NAMALWA (cell line): ENCODE data around the gene FGG.

ENCODE experiments used
- DNase-seq: peaks from one replicate; pipeline ENCODE4 v3.0.0-alpha.2; 2015; ENCODE audit warnings: low spot score

Gene FGG

GRCh38 chr4:154585369-154586018 is 27.0 kb downstream of the FGG start:
- DNase-seq = no peak

DNA sequence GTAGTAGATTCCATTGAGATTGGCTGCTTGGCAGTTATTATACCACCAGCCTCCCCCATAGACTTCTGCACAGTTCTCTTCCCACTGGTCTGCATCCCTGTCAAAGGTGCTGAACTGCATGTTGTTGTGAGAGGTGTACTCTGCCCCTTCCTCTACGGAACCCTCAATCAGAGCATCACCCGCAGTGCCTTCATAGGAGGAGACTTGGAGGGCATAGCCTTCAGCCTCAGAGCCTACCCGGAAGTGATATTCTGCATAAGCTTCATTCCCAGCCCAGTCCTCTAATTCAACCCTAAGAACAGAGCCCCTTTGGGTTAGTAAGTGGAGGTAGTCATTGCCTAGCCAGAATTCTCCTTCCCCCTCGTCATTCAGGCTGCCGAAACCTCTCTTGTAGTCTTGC is 28.2 kb downstream of the FGG start:
- DNase-seq = no peak

- no peak for DNase-seq
Measured at GRCh38 chr4:154583677-154584076, 28.8 kb downstream of the FGG start.

DNA sequence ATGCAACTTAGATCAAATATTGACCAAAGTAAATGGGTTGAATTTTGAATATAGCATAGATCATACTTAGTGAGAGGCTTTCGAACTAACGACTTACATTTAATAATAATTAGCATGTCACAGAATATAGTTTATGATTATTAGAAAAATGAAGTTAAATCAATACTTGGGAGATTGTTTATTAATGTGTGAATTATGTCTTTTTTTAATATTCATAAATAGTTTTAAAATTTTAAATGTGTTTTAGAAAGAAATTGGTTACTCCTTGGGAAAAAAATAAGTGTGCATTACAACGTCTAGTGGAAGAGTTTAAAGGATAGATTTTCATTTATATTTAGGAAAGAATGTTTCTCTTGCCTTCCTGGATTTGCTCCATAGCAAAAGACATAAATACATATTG is 29.2 kb downstream of the FGG start:
- no peak for DNase-seq

DNA sequence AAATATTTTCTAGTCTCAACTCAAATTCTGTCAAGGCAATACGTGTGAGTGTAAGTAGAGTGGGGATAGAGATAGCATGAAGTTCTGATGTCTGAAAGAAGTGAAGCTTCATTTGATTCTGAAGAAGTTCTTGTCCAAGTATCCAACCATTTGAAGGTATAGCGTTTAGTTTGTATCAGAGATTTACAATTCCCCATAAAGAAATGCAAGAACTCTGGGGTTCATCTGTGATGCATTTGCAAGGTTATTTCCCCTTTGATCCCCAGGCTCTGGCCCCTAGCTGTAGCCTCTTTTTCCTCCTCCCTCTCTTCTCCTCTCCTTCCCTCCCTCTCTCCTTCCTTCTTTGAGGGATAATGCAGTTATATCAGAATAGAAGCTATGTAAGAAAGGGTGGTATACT is 29.7 kb downstream of the FGG start:
- no peak for DNase-seq

DNA sequence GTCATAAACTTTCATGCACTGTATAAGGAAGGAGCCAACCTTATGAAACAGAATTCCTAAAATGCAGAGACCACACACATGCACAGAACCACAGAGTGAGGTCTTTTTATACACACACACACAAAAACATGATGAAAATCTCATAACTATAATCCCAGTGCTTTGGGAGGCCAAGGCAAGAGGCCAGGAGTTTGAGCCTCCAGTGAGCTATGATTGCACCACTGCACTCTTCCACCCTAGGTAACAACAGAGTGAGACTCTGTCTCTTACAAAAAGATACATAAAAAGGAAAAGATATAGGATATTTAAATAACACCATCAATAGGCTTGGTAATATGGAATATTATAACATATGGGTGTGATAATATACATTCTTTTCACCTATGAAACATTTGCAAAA is 32.5 kb downstream of the FGG start:
- no peak for DNase-seq

GRCh38 chr4:154578919-154579318 is 33.5 kb downstream of the FGG start:
- DNase-seq = no peak

GRCh38 chr4:154577324-154577723 is 35.1 kb downstream of the FGG start:
- DNase-seq = no peak

GRCh38 chr4:154574311-154574710 is 38.1 kb downstream of the FGG start:
- no peak for DNase-seq

DNA sequence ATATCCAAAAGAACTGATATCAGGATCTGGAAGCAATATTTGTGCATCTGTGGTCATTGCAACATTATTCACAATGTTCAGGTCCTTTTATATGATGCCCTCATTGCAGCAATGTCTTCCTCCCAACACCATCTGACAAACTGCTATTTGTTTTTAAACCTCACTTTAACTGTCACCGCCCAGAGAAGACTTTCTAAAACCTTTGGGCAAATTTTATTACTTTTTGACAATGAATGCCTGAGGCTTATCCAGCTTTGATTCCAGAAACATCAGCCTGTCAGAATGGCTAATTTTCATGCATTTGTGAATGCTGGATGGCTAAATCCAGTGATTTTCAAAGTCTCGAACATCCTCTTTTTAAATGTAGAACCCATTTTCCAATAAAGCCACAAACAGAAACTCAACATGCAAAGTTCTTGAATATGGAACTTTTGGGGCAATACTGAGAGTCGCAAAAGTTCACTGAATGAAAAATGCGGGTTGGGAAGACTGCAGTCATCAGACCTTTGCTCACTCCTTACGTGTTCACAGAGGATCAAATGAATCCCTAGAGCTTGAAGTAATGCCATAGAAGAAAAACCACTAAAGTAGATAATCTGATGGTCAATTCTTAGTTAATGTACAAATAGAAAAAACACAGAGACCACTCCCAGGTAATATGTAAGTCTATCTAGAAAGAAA is 39.1 kb downstream of the FGG start:
- no peak for DNase-seq

- no peak for DNase-seq
Measured at GRCh38 chr4:154569584-154569983, 42.9 kb downstream of the FGG start.

- no peak for DNase-seq
Measured at GRCh38 chr4:154569028-154569427, 43.4 kb downstream of the FGG start.

DNA sequence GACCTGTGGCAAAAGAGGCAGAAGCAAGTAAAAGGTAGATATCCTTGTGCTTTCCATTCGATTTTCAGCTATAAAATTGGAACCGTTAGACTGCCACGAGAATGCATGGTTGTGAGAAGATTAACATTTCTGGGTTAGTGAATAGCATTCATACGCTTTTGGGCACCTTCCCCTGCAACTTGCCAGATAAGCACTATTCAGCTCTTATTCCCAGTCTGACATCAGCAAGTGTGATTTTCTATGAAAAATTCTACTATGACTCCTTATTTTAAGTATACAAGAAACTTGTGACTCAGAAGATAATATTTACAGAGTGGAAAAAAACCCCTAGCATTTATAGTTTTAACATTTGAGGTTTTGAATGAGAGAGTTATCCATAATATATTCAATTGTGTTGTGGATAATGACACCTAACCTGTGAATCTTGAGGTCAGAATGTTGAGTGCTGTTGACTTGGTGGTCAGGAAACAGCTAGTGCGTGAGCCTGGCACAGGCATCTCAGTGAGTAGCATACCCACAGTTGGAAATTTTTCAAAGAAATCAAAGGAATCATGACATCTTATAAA is 45.7 kb downstream of the FGG start:
- no peak for DNase-seq

DNA sequence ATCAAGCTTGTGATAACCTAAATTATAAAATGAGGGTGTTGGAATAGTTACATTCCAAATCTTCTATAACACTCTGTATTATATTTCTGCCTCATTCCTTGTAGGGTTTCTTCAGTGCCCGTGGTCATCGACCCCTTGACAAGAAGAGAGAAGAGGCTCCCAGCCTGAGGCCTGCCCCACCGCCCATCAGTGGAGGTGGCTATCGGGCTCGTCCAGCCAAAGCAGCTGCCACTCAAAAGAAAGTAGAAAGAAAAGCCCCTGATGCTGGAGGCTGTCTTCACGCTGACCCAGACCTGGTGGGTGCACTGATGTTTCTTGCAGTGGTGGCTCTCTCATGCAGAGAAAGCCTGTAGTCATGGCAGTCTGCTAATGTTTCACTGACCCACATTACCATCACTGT is 46.8 kb downstream of the FGG start:
- DNase-seq = no peak

GRCh38 chr4:154564311-154564710 is 48.1 kb downstream of the FGG start:
- no peak for DNase-seq

DNA sequence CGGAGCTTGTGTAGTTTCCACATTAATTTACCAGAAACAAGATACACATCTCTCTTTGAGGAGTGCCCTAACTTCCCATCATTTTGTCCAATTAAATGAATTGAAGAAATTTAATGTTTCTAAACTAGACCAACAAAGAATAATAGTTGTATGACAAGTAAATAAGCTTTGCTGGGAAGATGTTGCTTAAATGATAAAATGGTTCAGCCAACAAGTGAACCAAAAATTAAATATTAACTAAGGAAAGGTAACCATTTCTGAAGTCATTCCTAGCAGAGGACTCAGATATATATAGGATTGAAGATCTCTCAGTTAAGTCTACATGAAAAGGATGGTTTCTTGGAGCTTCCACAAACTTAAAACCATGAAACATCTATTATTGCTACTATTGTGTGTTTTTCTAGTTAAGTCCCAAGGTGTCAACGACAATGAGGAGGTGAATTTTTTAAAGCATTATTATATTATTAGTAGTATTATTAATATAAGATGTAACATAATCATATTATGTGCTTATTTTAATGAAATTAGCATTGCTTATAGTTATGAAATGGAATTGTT is 49.7 kb downstream of the FGG start, which contains the start of gene FGB:
Gene FGB (plus strand): TSS at position 315 of the 558 bp plus-strand sequence. CDS start 8 bp downstream, at position 323.
- no peak for DNase-seq

DNA sequence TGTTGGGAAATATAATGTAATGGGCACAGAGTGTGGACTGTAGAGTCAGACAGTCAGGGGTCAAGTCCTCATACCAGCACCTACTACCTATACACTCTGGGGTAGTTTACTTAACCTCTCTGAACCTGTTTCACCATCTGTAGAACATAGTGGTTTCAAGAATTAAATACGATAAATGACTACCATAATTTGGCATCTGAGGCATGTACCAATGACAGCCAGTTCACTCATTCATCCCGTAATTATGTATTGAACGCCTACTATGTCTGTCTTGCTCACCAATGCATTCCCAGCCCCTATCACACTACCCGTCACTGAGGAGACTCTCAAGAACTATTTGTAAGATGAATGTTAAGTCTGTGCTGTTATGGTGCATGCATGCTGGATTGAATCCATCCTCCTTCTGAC is 51.6 kb downstream of the FGG start:
- DNase-seq = no peak

- no peak for DNase-seq
Measured at GRCh38 chr4:154560419-154560801, 52.0 kb downstream of the FGG start.

DNA sequence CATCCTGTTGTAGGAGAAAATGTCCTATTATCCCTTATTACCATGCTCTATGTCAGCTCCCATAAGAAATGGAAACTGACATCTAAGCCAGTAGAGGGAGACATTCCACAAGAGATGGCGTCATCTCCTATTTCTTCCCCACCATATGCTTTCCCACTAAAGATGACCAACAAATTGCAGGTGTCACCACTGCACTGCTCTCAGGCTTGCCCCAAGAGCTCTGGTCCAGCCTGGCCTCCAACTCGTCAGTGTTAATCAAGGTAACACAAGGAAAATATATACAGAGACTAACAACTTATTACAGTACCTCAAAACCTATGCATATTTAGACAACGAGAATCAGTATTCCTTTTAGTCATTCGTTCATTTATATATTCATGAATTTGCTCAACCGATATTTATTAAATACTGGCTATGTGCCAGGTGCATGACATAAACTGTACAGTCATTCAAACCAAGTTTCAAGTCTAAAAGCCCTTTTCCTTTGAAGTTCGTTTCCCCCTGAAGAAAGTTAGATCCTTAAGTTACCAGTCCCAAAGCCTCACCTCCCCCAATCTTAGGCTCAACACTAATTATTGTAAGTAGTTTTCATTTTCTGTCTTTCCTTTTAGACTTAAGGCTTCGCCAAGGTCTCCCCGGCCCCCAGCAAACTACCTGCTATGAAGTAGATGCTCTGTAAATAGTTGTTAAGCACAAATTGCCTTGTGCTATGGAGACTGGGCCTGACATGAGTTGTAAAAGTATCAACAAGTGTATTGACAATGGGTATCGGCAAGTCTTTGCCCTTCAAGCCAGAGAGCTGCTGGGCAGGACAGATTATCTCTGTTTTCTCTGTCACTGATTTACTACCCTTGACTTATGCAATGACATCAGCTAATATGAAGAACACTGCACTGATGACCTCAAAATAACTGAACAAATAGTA is 52.7 kb downstream of the FGG start:
- peak; percentile 60 for DNase-seq

DNA sequence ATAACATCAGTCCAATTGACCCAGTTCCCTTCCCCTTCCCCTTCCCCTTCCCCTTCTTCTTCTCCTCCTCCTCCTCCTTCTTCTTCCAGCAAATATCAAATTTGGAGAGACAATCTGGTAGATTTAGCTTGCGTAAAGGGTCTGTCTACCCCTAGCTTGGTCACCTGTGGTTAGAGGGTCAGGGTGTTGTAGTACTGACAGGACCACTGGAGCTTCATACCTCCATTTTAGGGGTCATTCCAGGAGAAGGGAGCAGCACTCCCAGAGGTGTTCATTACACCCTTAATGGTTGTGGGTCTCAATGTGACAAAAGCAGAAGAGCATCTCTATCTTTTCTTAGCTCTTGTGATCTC is 53.3 kb downstream of the FGG start:
- DNase-seq = no peak
